ENCODE data around the gene SCAMP4. TPM values are rescaled to one million over a fixed set of nuclear protein-coding genes. Genes with fewer than 3 reads are reported as not detected.
A peak's percentile ranks its signal among the peaks of the same experiment; 100 is the strongest.

The SCAMP4 gene
- total and polyA plus RNA-seq, 2 of the 13 experiments (the other 11 are each of a cell fraction or from before 2014, with no cell fraction given) = 10.7 to 13.7 TPM

- TF ChIP-seq ZNF598 (CRISPR knock-in tag; IDR thresholded peaks at IDR 0.05; ENCODE audit: borderline replicate concordance) = no peak
- TF ChIP-seq ZNF138 (CRISPR knock-in tag; IDR thresholded peaks at IDR 0.05; ENCODE audit: low read depth) = no peak
- TF ChIP-seq NR2F1 (CRISPR knock-in tag; IDR thresholded peaks at IDR 0.05) = peak; percentile 74 to 85
- TF ChIP-seq TOE1 (CRISPR knock-in tag; IDR thresholded peaks at IDR 0.05) = no peak; the same call in 1 of the 2 replicates
- TF ChIP-seq ZNF775 (CRISPR knock-in tag; IDR thresholded peaks at IDR 0.05; ENCODE audit: borderline replicate concordance) = no peak
- TF ChIP-seq PHF20 (CRISPR knock-in tag; IDR thresholded peaks at IDR 0.05) = peak; percentile 60
- TF ChIP-seq ATF2 (CRISPR knock-in tag; IDR thresholded peaks at IDR 0.05) = no peak
- TF ChIP-seq NFRKB (IDR thresholded peaks at IDR 0.05) = no peak
- TF ChIP-seq ZNF572 (CRISPR knock-in tag; IDR thresholded peaks at IDR 0.05) = no peak
- TF ChIP-seq SP4 (CRISPR knock-in tag; IDR thresholded peaks at IDR 0.05) = peak; percentile 95
- TF ChIP-seq, protein P1, sequence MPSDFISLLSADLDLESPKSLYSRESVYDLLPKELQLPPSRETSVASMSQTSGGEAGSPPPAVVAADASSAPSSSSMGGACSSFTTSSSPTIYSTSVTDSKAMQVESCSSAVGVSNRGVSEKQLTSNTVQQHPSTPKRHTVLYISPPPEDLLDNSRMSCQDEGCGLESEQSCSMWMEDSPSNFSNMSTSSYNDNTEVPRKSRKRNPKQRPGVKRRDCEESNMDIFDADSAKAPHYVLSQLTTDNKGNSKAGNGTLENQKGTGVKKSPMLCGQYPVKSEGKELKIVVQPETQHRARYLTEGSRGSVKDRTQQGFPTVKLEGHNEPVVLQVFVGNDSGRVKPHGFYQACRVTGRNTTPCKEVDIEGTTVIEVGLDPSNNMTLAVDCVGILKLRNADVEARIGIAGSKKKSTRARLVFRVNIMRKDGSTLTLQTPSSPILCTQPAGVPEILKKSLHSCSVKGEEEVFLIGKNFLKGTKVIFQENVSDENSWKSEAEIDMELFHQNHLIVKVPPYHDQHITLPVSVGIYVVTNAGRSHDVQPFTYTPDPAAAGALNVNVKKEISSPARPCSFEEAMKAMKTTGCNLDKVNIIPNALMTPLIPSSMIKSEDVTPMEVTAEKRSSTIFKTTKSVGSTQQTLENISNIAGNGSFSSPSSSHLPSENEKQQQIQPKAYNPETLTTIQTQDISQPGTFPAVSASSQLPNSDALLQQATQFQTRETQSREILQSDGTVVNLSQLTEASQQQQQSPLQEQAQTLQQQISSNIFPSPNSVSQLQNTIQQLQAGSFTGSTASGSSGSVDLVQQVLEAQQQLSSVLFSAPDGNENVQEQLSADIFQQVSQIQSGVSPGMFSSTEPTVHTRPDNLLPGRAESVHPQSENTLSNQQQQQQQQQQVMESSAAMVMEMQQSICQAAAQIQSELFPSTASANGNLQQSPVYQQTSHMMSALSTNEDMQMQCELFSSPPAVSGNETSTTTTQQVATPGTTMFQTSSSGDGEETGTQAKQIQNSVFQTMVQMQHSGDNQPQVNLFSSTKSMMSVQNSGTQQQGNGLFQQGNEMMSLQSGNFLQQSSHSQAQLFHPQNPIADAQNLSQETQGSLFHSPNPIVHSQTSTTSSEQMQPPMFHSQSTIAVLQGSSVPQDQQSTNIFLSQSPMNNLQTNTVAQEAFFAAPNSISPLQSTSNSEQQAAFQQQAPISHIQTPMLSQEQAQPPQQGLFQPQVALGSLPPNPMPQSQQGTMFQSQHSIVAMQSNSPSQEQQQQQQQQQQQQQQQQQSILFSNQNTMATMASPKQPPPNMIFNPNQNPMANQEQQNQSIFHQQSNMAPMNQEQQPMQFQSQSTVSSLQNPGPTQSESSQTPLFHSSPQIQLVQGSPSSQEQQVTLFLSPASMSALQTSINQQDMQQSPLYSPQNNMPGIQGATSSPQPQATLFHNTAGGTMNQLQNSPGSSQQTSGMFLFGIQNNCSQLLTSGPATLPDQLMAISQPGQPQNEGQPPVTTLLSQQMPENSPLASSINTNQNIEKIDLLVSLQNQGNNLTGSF (CRISPR knock-in tag; IDR thresholded peaks at IDR 0.05) = no peak
- TF ChIP-seq, protein P2, sequence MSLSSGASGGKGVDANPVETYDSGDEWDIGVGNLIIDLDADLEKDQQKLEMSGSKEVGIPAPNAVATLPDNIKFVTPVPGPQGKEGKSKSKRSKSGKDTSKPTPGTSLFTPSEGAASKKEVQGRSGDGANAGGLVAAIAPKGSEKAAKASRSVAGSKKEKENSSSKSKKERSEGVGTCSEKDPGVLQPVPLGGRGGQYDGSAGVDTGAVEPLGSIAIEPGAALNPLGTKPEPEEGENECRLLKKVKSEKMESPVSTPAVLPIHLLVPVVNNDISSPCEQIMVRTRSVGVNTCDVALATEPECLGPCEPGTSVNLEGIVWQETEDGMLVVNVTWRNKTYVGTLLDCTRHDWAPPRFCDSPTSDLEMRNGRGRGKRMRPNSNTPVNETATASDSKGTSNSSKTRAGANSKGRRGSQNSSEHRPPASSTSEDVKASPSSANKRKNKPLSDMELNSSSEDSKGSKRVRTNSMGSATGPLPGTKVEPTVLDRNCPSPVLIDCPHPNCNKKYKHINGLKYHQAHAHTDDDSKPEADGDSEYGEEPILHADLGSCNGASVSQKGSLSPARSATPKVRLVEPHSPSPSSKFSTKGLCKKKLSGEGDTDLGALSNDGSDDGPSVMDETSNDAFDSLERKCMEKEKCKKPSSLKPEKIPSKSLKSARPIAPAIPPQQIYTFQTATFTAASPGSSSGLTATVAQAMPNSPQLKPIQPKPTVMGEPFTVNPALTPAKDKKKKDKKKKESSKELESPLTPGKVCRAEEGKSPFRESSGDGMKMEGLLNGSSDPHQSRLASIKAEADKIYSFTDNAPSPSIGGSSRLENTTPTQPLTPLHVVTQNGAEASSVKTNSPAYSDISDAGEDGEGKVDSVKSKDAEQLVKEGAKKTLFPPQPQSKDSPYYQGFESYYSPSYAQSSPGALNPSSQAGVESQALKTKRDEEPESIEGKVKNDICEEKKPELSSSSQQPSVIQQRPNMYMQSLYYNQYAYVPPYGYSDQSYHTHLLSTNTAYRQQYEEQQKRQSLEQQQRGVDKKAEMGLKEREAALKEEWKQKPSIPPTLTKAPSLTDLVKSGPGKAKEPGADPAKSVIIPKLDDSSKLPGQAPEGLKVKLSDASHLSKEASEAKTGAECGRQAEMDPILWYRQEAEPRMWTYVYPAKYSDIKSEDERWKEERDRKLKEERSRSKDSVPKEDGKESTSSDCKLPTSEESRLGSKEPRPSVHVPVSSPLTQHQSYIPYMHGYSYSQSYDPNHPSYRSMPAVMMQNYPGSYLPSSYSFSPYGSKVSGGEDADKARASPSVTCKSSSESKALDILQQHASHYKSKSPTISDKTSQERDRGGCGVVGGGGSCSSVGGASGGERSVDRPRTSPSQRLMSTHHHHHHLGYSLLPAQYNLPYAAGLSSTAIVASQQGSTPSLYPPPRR (CRISPR knock-in tag; IDR thresholded peaks at IDR 0.05; ENCODE audit: borderline replicate concordance) = no peak
- no peak for TF ChIP-seq ZNF230 (CRISPR knock-in tag; IDR thresholded peaks at IDR 0.05)
- no peak for TF ChIP-seq ZNF20 (CRISPR knock-in tag; IDR thresholded peaks at IDR 0.05)
- no peak for TF ChIP-seq TRIM22 (IDR thresholded peaks at IDR 0.05)
- TF ChIP-seq ZNF605 (CRISPR knock-in tag; IDR thresholded peaks at IDR 0.05) = peak; percentile 50; the same call in 1 of the 2 replicates
Observed at GRCh38 chr19:1905110-1905862, at the start of gene SCAMP4, which contains the start of gene ADAT3 (continued).

Data from HepG2 (cell line).